Neuronal stem cell (in vitro differentiated cells): ENCODE data around the gene TOP1.
A peak's percentile ranks its signal among the peaks of the same experiment; 100 is the strongest.

Experiments
- DNase-seq: peaks from one replicate; pipeline ENCODE4 v3.0.0-alpha.2; 2013; ENCODE audit warnings: low spot score
- H2AFZ ChIP-seq: one replicate; pipeline ENCODE4 v1.6.1; 2013; ENCODE audit warnings: mild to moderate bottlenecking, low read length, inconsistent platforms
- H2AK5ac ChIP-seq: 2 replicates; pipeline ENCODE4 v1.6.1; 2013; ENCODE audit warnings: low read depth, mild to moderate bottlenecking, inconsistent platforms, low read length, moderate library complexity, mixed read lengths
- H2BK120ac ChIP-seq: 2 replicates; pipeline ENCODE4 v1.6.1; 2013; ENCODE audit warnings: low read depth, mild to moderate bottlenecking, inconsistent platforms, low read length, moderate library complexity, mixed read lengths
- H2BK12ac ChIP-seq: one replicate; pipeline ENCODE4 v1.6.1; 2013; ENCODE audit warnings: low read length, inconsistent platforms
- H2BK15ac ChIP-seq: 2 replicates; pipeline ENCODE4 v1.6.1; 2013; ENCODE audit warnings: mild to moderate bottlenecking, low read length, inconsistent platforms, mixed read lengths
- H2BK5ac ChIP-seq: one replicate; pipeline ENCODE4 v1.6.1; 2013; ENCODE audit warnings: inconsistent platforms, mild to moderate bottlenecking, low read length, moderate library complexity
- H3K14ac ChIP-seq: one replicate; pipeline ENCODE4 v1.6.1; 2013; ENCODE audit warnings: low read length, inconsistent platforms
- H3K18ac ChIP-seq: 2 replicates; pipeline ENCODE4 v1.6.1; 2013; ENCODE audit warnings: low read length, inconsistent platforms
- H3K23ac ChIP-seq: 2 replicates; pipeline ENCODE4 v1.6.1; 2013; ENCODE audit warnings: low read depth, mild to moderate bottlenecking, mixed read lengths, low read length, inconsistent platforms; ENCODE audit not compliant: poor library complexity
- H3K27ac ChIP-seq: replicated peaks from 3 replicates; pipeline ENCODE4 v1.5.1; 2013; ENCODE audit warnings: low read length, inconsistent platforms
- H3K27me3 ChIP-seq, 3 experiments: 2 replicates each; pipeline ENCODE4 v1.6.1; 2013; ENCODE audit warnings: low read length in 3 of 3, mild to moderate bottlenecking in 2 of 3, inconsistent platforms in 1 of 3, low read depth in 1 of 3, mixed read lengths in 1 of 3, moderate library complexity in 1 of 3; ENCODE audit not compliant: control insufficient read depth in 3 of 3, insufficient read depth in 3 of 3
- H3K36me3 ChIP-seq, 2 donors: replicated peaks in 1 of 2; 2 replicates each; pipeline ENCODE4 v1.6.1; 2013; ENCODE audit warnings: low read length in 2 of 2; ENCODE audit not compliant: control insufficient read depth in 2 of 2, insufficient read depth in 2 of 2
- H3K4ac ChIP-seq: 2 replicates; pipeline ENCODE4 v1.6.1; 2013; ENCODE audit warnings: inconsistent platforms, mild to moderate bottlenecking, low read length, moderate library complexity
- H3K4me1 ChIP-seq, 2 donors: 1 replicate in 1 of 2; 2 replicates in 1 of 2; pipeline ENCODE4 v1.6.1; 2013; ENCODE audit warnings: low read length in 2 of 2, low read depth in 1 of 2; ENCODE audit not compliant: control insufficient read depth in 2 of 2, insufficient read depth in 1 of 2
- H3K4me2 ChIP-seq: one replicate; pipeline ENCODE4 v1.6.1; 2013; ENCODE audit warnings: mild to moderate bottlenecking, low read length, inconsistent platforms; ENCODE audit not compliant: insufficient read depth, poor library complexity, severe bottlenecking
- H3K4me3 ChIP-seq, 2 donors: 2 replicates each; pipeline ENCODE4 v1.5.1; 2013; ENCODE audit warnings: low read length in 2 of 2, mild to moderate bottlenecking in 2 of 2, inconsistent platforms in 1 of 2, moderate library complexity in 1 of 2
- H3K79me1 ChIP-seq: one replicate; pipeline ENCODE4 v1.6.1; 2013; ENCODE audit warnings: low read depth, mild to moderate bottlenecking, inconsistent platforms, low read length, moderate library complexity
- H3K9ac ChIP-seq: one replicate; pipeline ENCODE4 v1.6.1; 2013; ENCODE audit warnings: mild to moderate bottlenecking, low read depth, low read length, inconsistent platforms; ENCODE audit not compliant: poor library complexity
- H3K9me3 ChIP-seq, 2 donors: replicated peaks in 1 of 2; 2 replicates each; pipeline versions ENCODE3 to v1.6.1; 2013; ENCODE audit warnings: low read length in 2 of 2, mild to moderate bottlenecking in 2 of 2, inconsistent platforms in 1 of 2, low read depth in 1 of 2, mixed read lengths in 1 of 2, moderate library complexity in 1 of 2; ENCODE audit not compliant: control insufficient read depth in 2 of 2, insufficient read depth in 1 of 2
- H4K8ac ChIP-seq: one replicate; pipeline ENCODE4 v1.6.1; 2013; ENCODE audit warnings: low read depth, mild to moderate bottlenecking, inconsistent platforms, low read length, moderate library complexity
- H4K91ac ChIP-seq: one replicate; pipeline ENCODE4 v1.6.1; 2013; ENCODE audit warnings: low read length, low read depth, mild to moderate bottlenecking, inconsistent platforms; ENCODE audit not compliant: poor library complexity
- WGBS, 2 donors: extraction: QIAGEN DNeasy Blood & Tissue Kit; methylation state at CpG; one replicate each; pipeline ENCODE4 v1.1.7; 2013; ENCODE audit warnings: missing lambda C conversion rate in 2 of 2, mixed read lengths in 1 of 2; ENCODE audit not compliant: insufficient read length in 2 of 2, insufficient replicate concordance in 1 of 2; ENCODE audit errors: extremely low coverage in 2 of 2; 5-methylcytosine and 5-hydroxymethylcytosine counted together

Gene TOP1

DNA sequence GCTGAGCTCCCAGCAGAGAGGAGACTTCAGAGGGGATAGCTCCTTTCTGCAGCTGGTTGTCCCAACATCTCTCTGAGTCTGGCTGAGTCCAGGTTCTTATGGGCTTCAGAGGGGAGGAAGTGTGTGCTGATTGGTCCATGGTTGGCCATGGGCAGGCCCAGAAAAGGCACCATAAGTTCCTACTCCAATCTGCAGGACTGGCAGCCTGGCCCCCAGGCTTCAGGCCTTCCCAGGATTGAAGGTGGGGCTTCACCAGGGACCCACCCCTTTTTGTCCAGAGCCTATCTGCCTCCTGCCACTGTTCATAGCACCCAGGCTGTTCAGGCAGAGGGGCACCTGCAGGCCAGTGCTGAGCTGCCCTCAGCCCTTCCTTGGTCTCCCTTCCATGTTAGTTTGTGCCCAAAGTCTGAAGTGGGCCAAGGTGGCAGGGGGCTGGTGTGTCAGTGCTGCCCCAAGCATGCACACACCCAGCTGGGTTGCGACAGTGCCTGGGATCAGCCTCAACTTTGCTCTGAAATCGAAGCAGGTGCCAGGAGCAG lies 21.6 kb upstream of the TOP1 start:
- no peak overlapping the region for H2BK5ac ChIP-seq
- H3K9ac ChIP-seq, result no peak overlapping the region
- H2AK5ac ChIP-seq, result no peak overlapping the region
- no peak overlapping the region for H2BK12ac ChIP-seq
- H4K8ac ChIP-seq, result no peak overlapping the region
- H2BK15ac ChIP-seq, result peak overlapping the region; percentile 12
- H3K14ac ChIP-seq, result no peak overlapping the region
- no peak overlapping the region for H3K18ac ChIP-seq
- no peak overlapping the region for H2BK120ac ChIP-seq
- H3K4me1 ChIP-seq, result peaks cover 2 to 5% of the 10 kb centered on the region in 2 donors
- H3K4me2 ChIP-seq, result no peak overlapping the region
- WGBS, 2 donors, result no CpG with 5 or more reads among the region's 2 CpGs
- no peak overlapping the region for H3K4ac ChIP-seq
- H2AFZ ChIP-seq, result no peak overlapping the region
- no peak overlapping the region for H3K27ac ChIP-seq
- no peak for DNase-seq
- no peaks in the 10 kb centered on the region for H3K36me3 ChIP-seq
- no peaks in the 10 kb centered on the region for H3K27me3 ChIP-seq
- no peak overlapping the region for H4K91ac ChIP-seq
- H3K23ac ChIP-seq, result no peak overlapping the region
- no peak overlapping the region for H3K4me3 ChIP-seq
- H3K79me1 ChIP-seq, result no peaks in the 10 kb centered on the region
- H3K9me3 ChIP-seq, result peaks cover 0 to 20% of the 10 kb centered on the region in 2 donors

DNA sequence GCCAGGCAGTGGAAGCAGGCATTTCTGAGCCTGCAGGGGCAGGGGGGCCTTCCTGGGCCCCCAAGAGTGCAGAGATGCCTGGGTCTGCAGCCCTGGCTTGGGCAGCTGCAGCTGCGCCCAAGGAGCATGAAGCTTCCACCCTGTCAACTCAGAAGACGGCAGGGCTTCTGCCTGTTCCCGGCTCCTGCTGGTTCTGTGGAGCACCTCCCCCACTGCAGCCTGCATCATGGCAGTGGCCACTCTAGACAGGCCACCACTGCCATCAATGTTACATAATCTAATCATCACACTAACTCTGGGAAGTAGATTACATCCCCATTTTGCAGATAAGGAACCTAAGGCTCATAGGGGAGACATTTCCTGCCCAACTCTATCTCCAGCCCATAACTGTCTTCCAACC lies 21.1 kb upstream of the TOP1 start:
- Histone ChIP-seq H2AFZ (no peak overlapping the region), H3K4ac (no peak overlapping the region), H3K23ac (no peak overlapping the region), H3K9ac (no peak overlapping the region), H3K4me1 (peaks cover 2 to 5% of the 10 kb centered on the region in 2 donors), H2AK5ac (no peak overlapping the region), H3K4me3 (no peak overlapping the region), H3K14ac (no peak overlapping the region), H4K8ac (no peak overlapping the region), H3K36me3 (no peaks in the 10 kb centered on the region), H3K4me2 (no peak overlapping the region), H3K27ac (no peak overlapping the region), H3K27me3 (no peaks in the 10 kb centered on the region), H2BK15ac (peak overlapping the region; percentile 12), H2BK5ac (no peak overlapping the region), H2BK120ac (no peak overlapping the region), H3K18ac (no peak overlapping the region), H2BK12ac (no peak overlapping the region), H3K9me3 (peaks cover 0 to 20% of the 10 kb centered on the region in 2 donors), H4K91ac (no peak overlapping the region), H3K79me1 (no peaks in the 10 kb centered on the region)
- no CpG with 5 or more reads among the region's 3 CpGs for WGBS, 2 donors
- no peak for DNase-seq

DNA sequence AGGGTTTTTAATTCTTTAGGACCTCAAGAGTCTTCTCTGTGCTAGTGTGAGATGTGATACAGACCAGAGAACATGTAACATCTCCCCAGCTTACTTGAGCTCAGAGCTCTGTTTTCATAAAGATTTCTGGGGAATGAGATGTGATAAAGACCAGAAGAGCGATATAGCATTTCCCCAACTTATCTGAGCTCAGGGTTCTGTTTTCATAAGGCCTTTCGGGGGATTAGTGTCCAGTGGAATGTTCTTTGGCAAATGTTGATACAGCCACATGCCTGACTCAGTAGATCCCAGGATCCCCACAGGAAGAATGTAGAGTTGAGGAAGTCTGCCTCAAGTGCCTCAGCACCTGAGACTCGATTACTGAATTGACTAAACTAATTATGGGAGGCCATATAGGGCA lies 18.7 kb upstream of the TOP1 start:
- no peaks in the 10 kb centered on the region for H3K36me3 ChIP-seq
- no peak for DNase-seq
- no peak overlapping the region for H2BK5ac ChIP-seq
- no peak overlapping the region for H4K8ac ChIP-seq
- WGBS, 2 donors, result no CpG with 5 or more reads among the region's 3 CpGs
- no peak overlapping the region for H3K4ac ChIP-seq
- H2BK12ac ChIP-seq, result no peak overlapping the region
- H3K23ac ChIP-seq, result no peak overlapping the region
- H3K27ac ChIP-seq, result no peak overlapping the region
- no peak overlapping the region for H3K14ac ChIP-seq
- no peak overlapping the region for H3K9ac ChIP-seq
- no peak overlapping the region for H2BK120ac ChIP-seq
- H3K4me1 ChIP-seq, result peaks cover 2 to 5% of the 10 kb centered on the region in 2 donors
- no peak overlapping the region for H2AK5ac ChIP-seq
- no peak overlapping the region for H3K4me2 ChIP-seq
- no peak overlapping the region for H2AFZ ChIP-seq
- no peaks in the 10 kb centered on the region for H3K79me1 ChIP-seq
- H2BK15ac ChIP-seq, result no peak overlapping the region
- no peak overlapping the region for H3K4me3 ChIP-seq
- H4K91ac ChIP-seq, result no peak overlapping the region
- H3K9me3 ChIP-seq, result peaks cover 0 to 20% of the 10 kb centered on the region in 2 donors
- H3K27me3 ChIP-seq, result no peaks in the 10 kb centered on the region
- no peak overlapping the region for H3K18ac ChIP-seq

DNA sequence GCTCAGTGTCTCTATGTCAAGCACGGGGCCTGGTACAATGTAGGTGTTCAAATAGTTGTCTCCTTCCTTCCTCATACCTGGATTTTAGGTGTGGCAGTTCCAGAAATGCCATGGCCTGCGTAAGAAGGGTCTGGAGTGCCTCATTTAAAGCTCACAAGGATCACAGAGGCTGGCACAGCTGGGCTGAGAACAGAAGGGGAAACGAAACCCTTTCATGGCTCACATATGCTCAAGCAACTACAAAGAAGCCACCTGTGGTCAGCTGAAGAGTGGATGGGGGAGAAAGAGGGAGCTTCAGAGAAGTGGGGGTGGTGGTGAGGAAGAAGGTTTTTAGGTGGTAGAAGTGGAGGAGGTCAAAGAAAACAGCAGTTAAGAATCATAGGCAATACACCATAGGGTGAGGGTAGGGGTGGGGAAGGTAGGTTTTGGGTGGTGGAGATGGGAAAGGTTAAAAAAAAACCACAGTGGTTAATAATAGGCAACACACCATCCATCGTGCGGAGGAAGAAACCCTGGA lies 17.0 kb upstream of the TOP1 start:
- Histone ChIP-seq H3K23ac (no peak overlapping the region), H3K36me3 (no peaks in the 10 kb centered on the region), H3K4me3 (no peak overlapping the region), H3K9ac (no peak overlapping the region), H2BK5ac (no peak overlapping the region), H3K27ac (no peak overlapping the region), H3K79me1 (no peaks in the 10 kb centered on the region), H3K9me3 (peaks cover 0 to 11% of the 10 kb centered on the region in 2 donors), H3K14ac (peak overlapping the region; percentile 41), H3K4me2 (no peak overlapping the region), H3K27me3 (no peaks in the 10 kb centered on the region), H4K91ac (no peak overlapping the region), H2BK12ac (no peak overlapping the region), H2BK15ac (no peak overlapping the region), H3K18ac (no peak overlapping the region), H3K4ac (no peak overlapping the region), H4K8ac (no peak overlapping the region), H3K4me1 (peaks cover 2 to 5% of the 10 kb centered on the region in 2 donors), H2AK5ac (no peak overlapping the region), H2BK120ac (no peak overlapping the region), H2AFZ (no peak overlapping the region)
- no peak for DNase-seq
- no CpG with 5 or more reads among the region's 5 CpGs for WGBS, 2 donors
